Caki2 (cell line): Measurements from ENCODE around the gene TLR8. TPM values are rescaled to one million over a fixed set of nuclear protein-coding genes. Genes with fewer than 3 reads are reported as not detected.

Experiments used
- DNase-seq: peaks from one replicate; pipeline ENCODE4 v3.0.0-alpha.2; 2015; ENCODE audit warnings: low read depth
- in situ Hi-C: cut with HindIII; loops from 2 replicates; pipeline ENCODE4 v1.10.0; 2016; ENCODE audit warnings: low sequenced_read_pairs, low pct_unique_long_range_greater_than_20kb, mixed read lengths
- total RNA-seq: library from RNA; depleted of rRNA; stranded (reverse); fragments of >200 nt; shearing (Covaris generic); gene quantifications from 2 replicates; pipeline ENCODE4 v1.2.3, GENCODE V29; 2014; ENCODE audit warnings: low replicate concordance

Gene TLR8
- total RNA-seq, 1 experiment from 2014 or later, result not detected

DNA sequence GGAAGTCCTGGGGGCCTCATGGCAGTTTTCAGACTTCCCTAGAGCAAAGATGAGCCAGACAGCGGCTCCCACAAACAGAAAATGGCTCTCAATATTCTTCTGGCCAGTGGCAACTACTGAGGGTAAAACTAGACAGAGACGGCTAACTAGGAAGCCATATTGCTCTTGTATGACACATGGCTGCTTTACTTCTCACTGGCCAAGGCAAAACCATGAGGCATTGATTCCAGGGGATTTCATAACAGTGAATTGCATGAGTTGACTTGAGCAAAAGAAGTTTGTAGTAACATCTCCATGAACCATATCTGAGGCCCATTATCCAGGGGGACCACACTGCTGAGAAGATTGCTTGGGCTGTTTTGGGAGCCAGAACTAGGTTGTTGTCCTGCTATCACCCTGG lies 13.7 kb upstream of the TLR8 start:
- in situ Hi-C loops, result no loop called here
- no peak for DNase-seq

GRCh38 chrX:12894074-12895030 lies 12.1 kb upstream of the TLR8 start:
- in situ Hi-C loops, result no loop called here
- peak; percentile 19 for DNase-seq

- DNase-seq, result no peak
- in situ Hi-C loops, result no loop called here
Observed at GRCh38 chrX:12895866-12896265, 10.6 kb upstream of the TLR8 start.

GRCh38 chrX:12896935-12897334 lies 9.5 kb upstream of the TLR8 start:
- in situ Hi-C loops, result no loop called here

GRCh38 chrX:12898073-12898472 lies 8.3 kb upstream of the TLR8 start:
- DNase-seq, result no peak
- in situ Hi-C loops, result no loop called here

More at GRCh38 chrX:12896935-12897334, 9.5 kb upstream of the TLR8 start:
- no peak for DNase-seq

DNA sequence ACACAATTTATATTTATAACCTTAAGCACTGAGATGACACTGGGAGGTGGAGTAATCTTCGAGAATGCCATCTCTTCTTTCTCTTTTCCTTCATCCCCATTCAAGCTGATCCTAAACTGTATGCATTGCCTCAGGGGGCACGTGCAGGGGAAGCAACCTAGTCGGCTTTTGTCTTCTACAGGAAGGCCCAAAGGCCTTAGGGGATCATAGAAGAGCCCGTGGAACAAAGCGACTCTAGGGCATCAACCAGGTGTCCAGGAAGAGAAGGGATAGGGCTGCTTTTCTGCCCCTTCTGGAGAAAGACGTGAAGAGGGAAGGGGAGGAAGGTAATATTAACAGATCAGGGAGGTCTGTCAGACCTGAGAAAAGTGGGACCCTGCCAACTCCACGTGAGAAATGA lies 6.9 kb upstream of the TLR8 start:
- DNase-seq, result no peak
- in situ Hi-C loops, result no loop called here

- DNase-seq, result peak; percentile 31
- in situ Hi-C loops, result no loop called here
Observed at GRCh38 chrX:12901486-12901885, 4.9 kb upstream of the TLR8 start.

DNA sequence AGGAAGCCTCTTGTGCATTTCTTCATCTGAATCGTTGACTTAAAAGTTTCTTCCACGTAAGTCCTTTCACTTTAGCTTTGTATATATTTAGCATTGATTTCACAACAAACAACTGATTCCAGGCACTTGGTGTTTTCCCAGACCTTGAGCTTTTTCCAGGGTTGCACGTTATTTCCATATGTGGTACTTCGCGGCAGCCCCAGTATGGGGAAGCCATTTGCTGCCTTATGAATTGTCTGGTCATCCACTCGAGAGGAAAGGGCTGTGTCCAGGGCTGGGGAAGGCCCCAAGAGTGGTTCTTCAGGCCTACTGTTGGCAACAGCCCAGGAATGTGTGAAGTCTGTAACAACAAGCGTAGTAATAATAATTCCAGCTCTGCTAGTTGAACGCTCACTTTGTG lies 2.8 kb upstream of the TLR8 start:
- in situ Hi-C loops, result no loop called here
- DNase-seq, result no peak

- in situ Hi-C loops, result no loop called here
- DNase-seq, result no peak
Observed at GRCh38 chrX:12910423-12911121, 4.2 kb downstream of the TLR8 start.

DNA sequence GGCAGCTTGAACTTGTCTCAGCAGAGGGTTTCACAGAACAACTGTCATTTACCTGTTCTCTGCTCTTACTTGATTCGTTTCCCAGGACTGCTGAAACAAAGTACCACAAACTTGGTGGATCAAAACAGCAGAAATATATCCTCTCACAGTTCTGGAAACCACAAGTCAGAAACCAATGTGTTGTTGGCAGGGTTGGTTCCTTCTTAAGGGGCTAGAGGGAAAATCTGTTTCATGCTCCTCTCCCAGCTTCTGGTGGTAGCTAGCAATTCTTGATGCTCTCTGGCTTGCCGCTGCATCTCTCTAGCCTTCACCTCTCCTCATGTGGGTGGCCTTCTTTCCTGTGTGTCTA lies 4.7 kb downstream of the TLR8 start:
- no peak for DNase-seq
- in situ Hi-C loops, result no loop called here

DNA sequence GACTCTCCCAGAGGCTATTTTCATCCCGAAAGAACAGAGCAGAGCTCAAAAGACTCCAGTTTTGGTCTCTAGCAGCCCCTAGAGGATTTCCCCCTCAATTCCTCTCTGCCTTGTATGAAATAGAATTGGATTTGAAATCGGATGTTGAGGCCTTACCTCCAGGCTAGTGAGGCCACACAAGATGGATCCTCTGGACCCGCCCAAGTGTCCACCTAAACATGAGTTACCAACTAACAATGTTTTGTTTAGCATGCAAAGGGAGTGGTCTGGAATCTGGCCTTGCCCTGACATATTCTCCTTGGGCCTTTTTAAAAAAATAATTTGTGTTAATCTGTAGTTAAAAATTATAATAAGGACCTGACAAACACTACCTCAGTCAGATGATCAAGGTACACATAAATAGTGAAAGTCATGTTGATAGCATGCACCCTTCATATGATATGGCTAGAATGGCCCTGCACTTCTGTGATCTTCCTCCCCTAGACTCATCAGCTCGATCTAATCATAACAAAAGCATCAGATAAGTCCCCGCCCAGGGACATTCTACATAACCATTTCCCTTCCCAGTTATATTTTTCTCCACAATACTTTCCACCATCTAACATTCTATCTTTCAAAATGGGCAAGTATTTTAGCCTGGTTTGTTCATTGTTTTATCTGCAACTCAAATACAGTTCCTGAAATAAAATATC lies 6.5 kb downstream of the TLR8 start:
- no peak for DNase-seq
- in situ Hi-C loops, result no loop called here

DNA sequence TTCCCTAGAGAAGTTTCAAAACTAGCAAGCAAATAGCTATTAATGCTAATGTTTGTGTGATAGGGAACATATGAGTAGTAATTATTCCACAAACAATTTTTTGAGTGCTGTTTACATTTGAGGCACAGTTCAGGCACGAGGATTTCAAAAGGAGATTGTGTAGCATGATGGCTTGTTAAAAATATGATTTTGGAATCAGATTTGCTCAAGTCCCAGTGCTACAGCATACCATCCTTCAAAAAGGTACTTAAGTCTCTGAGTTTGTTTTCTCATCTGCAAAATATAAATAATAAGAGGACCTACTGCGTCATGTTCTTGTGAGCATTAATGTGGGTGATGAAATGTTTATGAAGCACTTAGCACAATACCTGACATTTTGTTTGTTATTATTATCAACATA lies 11.3 kb downstream of the TLR8 start:
- no peak for DNase-seq
- in situ Hi-C loops, result no loop called here

DNA sequence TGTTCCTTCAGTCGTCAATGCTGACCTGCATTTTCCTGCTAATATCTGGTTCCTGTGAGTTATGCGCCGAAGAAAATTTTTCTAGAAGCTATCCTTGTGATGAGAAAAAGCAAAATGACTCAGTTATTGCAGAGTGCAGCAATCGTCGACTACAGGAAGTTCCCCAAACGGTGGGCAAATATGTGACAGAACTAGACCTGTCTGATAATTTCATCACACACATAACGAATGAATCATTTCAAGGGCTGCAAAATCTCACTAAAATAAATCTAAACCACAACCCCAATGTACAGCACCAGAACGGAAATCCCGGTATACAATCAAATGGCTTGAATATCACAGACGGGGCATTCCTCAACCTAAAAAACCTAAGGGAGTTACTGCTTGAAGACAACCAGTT lies 12.6 kb downstream of the TLR8 start:
- in situ Hi-C loops, result no loop called here
- DNase-seq, result no peak

- in situ Hi-C loops, result no loop called here
- no peak for DNase-seq
Observed at GRCh38 chrX:12919620-12920019, 13.2 kb downstream of the TLR8 start.

- no peak for DNase-seq
Observed at GRCh38 chrX:12920990-12921389, 14.6 kb downstream of the TLR8 start.

GRCh38 chrX:12921886-12922598 lies 15.6 kb downstream of the TLR8 start:
- in situ Hi-C loops, result no loop called here
- no peak for DNase-seq

More at GRCh38 chrX:12920990-12921389, 14.6 kb downstream of the TLR8 start:
- in situ Hi-C loops, result no loop called here

GRCh38 chrX:12922599-12922919 lies 16.1 kb downstream of the TLR8 start:
- no peak for DNase-seq
- in situ Hi-C loops, result no loop called here

GRCh38 chrX:12929701-12930100 lies 23.3 kb downstream of the TLR8 start:
- in situ Hi-C loops, result no loop called here

DNA sequence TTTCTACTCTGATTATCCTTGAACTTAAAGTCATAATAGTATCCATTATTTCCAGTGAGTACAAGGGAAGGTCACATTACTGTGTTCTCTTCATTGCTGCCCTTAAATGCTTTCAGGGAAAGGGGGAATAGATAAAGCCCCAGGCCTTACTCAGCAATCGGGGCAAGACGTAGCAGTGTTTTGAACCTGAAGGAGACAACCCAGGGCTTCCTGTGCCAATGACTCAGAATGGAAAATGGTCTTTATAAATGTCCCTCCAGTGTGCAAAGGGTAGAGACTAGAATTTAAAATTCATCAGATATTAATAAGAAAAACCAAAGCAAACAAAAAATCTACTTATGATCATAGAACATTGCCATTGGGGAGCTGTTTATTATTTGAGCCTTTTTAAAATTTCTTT lies 23.7 kb downstream of the TLR8 start:
- in situ Hi-C loops, result no loop called here
- DNase-seq, result no peak

More at GRCh38 chrX:12929701-12930100, 23.3 kb downstream of the TLR8 start:
- no peak for DNase-seq
